Measurements from ENCODE around the gene ZXDC. TPM values are rescaled to one million over a fixed set of nuclear protein-coding genes. Genes with fewer than 3 reads are reported as not detected.

The ZXDC gene
- total RNA-seq, 1 donor from 2014 or later: 19.3 TPM

GRCh38 chr3:126456766-126457388 is 18.8 kb downstream of the ZXDC start:
- TF ChIP-seq CTCF (conservative IDR thresholded peaks at IDR 0.05; ENCODE audit: low read depth, low read length): no peak
- H3K4me3 ChIP-seq (ENCODE audit: low read depth, low read length): no peak overlapping the region
- no peak for DNase-seq (ENCODE audit: low read depth)

DNA sequence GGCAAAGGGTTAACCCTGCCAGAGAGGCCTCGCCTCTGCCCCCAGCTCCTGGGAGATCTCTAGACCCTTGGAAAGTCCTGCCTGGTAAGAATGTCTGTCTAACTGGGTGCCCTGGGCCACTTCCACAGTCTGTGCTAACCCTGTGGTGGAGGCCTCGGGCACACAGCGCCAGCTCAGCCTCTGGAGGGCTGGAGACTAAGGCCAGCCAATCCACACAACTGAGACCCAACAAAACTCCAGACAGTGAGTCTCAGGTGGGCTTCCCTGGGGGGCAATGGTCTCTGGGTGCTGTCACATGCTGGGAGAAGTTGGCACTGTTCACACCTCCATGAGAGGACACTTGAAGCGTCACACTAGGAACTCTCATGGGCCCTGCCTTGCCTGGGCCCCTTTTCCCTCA is 19.5 kb downstream of the ZXDC start:
- TF ChIP-seq CTCF (conservative IDR thresholded peaks at IDR 0.05; ENCODE audit: low read depth, low read length): no peak
- H3K4me3 ChIP-seq (ENCODE audit: low read depth, low read length): no peak overlapping the region
- no peak for DNase-seq (ENCODE audit: low read depth)

DNA sequence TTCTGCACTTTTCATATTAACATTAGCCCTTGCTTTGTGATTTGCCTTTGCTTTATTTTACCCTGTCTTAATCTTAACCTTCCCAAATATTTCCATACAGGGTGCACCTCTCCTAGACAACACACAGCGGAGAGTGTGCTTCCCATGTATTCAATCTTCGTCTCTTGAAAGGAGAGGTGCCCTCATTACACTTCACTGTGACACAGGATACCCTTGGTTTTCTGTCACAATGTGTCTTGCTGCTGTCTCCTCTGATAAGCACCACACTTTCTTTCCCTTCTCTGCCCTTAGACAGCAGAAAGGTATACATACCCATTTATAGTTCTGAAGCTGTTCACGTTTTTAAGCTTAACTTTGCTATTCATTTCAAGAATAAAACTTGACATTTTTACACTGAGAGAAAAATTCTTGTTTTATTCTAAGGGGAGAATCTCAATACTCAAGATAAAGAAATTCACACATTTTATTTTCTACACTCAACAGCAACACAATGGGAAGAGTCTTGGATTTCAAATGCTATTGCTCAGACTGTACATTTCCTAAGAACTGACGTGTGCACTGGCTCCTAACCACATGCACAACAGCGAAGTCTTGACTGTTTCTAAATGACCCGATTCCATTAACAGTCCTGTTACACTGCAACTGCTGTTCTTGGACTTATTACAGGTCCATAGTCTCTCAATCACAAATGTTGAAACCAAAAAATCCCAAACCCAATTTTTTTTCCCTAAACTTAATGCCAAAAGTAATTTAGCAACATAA is 21.1 kb downstream of the ZXDC start:
- H3K4me3 ChIP-seq (ENCODE audit: low read depth, low read length): no peak overlapping the region
- no peak for TF ChIP-seq CTCF (conservative IDR thresholded peaks at IDR 0.05; ENCODE audit: low read depth, low read length)
- DNase-seq (ENCODE audit: low read depth): no peak

- DNase-seq (ENCODE audit: low read depth): no peak
- no peak for TF ChIP-seq CTCF (conservative IDR thresholded peaks at IDR 0.05; ENCODE audit: low read depth, low read length)
- H3K4me3 ChIP-seq (ENCODE audit: low read depth, low read length): no peak overlapping the region
Observed at GRCh38 chr3:126454025-126454424, 21.7 kb downstream of the ZXDC start.

- H3K4me3 ChIP-seq (ENCODE audit: low read depth, low read length): no peak overlapping the region
- no peak for DNase-seq (ENCODE audit: low read depth)
- no peak for TF ChIP-seq CTCF (conservative IDR thresholded peaks at IDR 0.05; ENCODE audit: low read depth, low read length)
Observed at GRCh38 chr3:126452213-126452612, 23.5 kb downstream of the ZXDC start.

DNA sequence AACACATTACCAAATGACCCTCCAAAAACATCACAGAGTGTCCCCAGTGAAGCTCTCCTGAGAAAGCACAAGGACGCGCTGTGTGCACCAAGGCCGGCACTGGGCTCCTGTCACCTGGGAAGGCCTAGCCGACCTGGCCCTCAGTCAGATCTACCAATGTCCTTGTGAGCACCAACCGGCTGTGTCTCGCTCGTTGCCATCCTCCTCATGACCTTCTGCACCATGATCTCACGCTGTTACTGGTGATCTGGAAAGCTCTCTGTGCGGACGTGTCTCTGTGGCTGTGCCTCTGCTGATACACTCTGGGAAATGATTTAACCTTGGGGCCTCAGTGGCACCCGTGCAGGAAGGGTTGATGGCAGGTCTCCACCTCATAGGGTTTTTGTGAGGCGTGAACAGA is 24.2 kb downstream of the ZXDC start:
- no peak overlapping the region for H3K4me3 ChIP-seq (ENCODE audit: low read depth, low read length)
- DNase-seq (ENCODE audit: low read depth): no peak
- no peak for TF ChIP-seq CTCF (conservative IDR thresholded peaks at IDR 0.05; ENCODE audit: low read depth, low read length)

DNA sequence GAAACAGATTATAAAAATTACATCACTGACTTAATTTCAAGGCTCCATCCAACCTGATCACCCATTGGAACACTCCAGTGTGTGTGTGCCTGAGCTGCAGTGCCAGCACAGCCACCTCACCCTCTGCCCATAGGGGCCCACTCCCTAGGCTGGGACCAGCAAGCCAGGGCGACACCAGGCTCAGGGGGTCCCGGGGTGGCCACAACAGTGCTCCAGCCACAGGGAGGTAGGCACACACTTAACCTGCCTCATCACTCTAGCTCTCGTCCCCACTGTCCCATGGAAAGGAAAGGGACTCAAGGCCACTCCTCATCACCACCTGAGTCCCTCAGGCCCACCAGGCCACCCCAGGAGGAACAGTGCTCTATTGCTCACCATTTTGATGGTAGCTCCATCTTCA is 24.9 kb downstream of the ZXDC start:
- DNase-seq (ENCODE audit: low read depth): no peak
- no peak overlapping the region for H3K4me3 ChIP-seq (ENCODE audit: low read depth, low read length)
- no peak for TF ChIP-seq CTCF (conservative IDR thresholded peaks at IDR 0.05; ENCODE audit: low read depth, low read length)
